CD14-positive monocyte (primary cell): ENCODE data around the gene TTYH1. TPM values are rescaled to one million over a fixed set of nuclear protein-coding genes. Genes with fewer than 3 reads are reported as not detected.

Source experiments
- DNase-seq, 3 donors: peaks; one replicate each; pipeline ENCODE4 v3.0.0-alpha.2; 2011 to 2022
- H2AFZ ChIP-seq: 2 replicates; pipeline ENCODE4 v1.6.0; 2012; ENCODE audit warnings: mild to moderate bottlenecking, low read depth, low read length, inconsistent platforms; ENCODE audit not compliant: insufficient read depth, poor library complexity, severe bottlenecking
- H3K27ac ChIP-seq, 2 donors: 1 replicate in 1 of 2; 2 replicates in 1 of 2; pipeline ENCODE4 v1.5.1; 2012 to 2013; ENCODE audit warnings: low read length in 2 of 2, control low read depth in 1 of 2, inconsistent platforms in 1 of 2, low read depth in 1 of 2, mild to moderate bottlenecking in 1 of 2
- H3K27me3 ChIP-seq, 2 donors: one replicate each; pipeline versions ENCODE4 v1.6.0 to v1.6.1; 2011 to 2013; ENCODE audit warnings: low read length in 2 of 2; ENCODE audit not compliant: control insufficient read depth in 2 of 2, insufficient read depth in 2 of 2
- H3K36me3 ChIP-seq, 2 donors: replicated peaks in 1 of 2; 1 replicate in 1 of 2; 2 replicates in 1 of 2; pipeline versions ENCODE4 v1.5.1 to v1.6.1; 2012 to 2013; ENCODE audit warnings: low read length in 2 of 2, control low read depth in 1 of 2, inconsistent platforms in 1 of 2, mild to moderate bottlenecking in 1 of 2; ENCODE audit not compliant: insufficient read depth in 2 of 2, control insufficient read depth in 1 of 2
- H3K4me1 ChIP-seq, 2 donors: 1 replicate in 1 of 2; 2 replicates in 1 of 2; pipeline versions ENCODE4 v1.5.1 to v1.6.1; 2012 to 2013; ENCODE audit warnings: low read length in 2 of 2, control low read depth in 1 of 2, inconsistent platforms in 1 of 2, mild to moderate bottlenecking in 1 of 2, moderate library complexity in 1 of 2; ENCODE audit not compliant: insufficient read depth in 2 of 2, control insufficient read depth in 1 of 2
- H3K4me2 ChIP-seq: replicated peaks from 2 replicates; pipeline ENCODE3; 2012; ENCODE audit warnings: low read length, moderate library complexity, mild to moderate bottlenecking; ENCODE audit not compliant: poor library complexity, severe bottlenecking; ENCODE audit errors: extremely low read depth
- H3K4me3 ChIP-seq, 3 experiments: fragments of 200-600 bp in 1 of 3; sonication (generic) in 1 of 3; replicated peaks in 1 of 3; 1 replicate in 2 of 3; 2 replicates in 1 of 3; pipeline ENCODE4 v1.5.1; 2011 to 2013; ENCODE audit warnings: low read length in 3 of 3, mild to moderate bottlenecking in 3 of 3, control low read depth in 2 of 3, low read depth in 2 of 3, inconsistent platforms in 1 of 3, moderate library complexity in 1 of 3
- H3K79me2 ChIP-seq: 2 replicates; pipeline ENCODE4 v1.6.0; 2012; ENCODE audit warnings: mild to moderate bottlenecking, control low read depth, inconsistent platforms, low read length, moderate library complexity; ENCODE audit not compliant: insufficient read depth
- H3K9ac ChIP-seq: 2 replicates; pipeline ENCODE4 v1.6.0; 2017; ENCODE audit warnings: low read length, mild to moderate bottlenecking; ENCODE audit not compliant: insufficient read depth, poor library complexity, severe bottlenecking
- H3K9me3 ChIP-seq, 2 donors: replicated peaks in 1 of 2; 1 replicate in 1 of 2; 2 replicates in 1 of 2; pipeline versions ENCODE4 v1.5.1 to v1.6.1; 2012 to 2013; ENCODE audit warnings: low read length in 2 of 2, control low read depth in 1 of 2; ENCODE audit not compliant: control insufficient read depth in 1 of 2, insufficient read depth in 1 of 2
- H4K20me1 ChIP-seq: 2 replicates; pipeline ENCODE4 v1.6.0; 2012; ENCODE audit warnings: mild to moderate bottlenecking, low read length, control low read depth, moderate library complexity; ENCODE audit not compliant: insufficient read depth
- H3K27ac Mint-ChIP-seq, 7 donors: one replicate each; pipeline ENCODE4 v1.8.0; 2020; ENCODE audit warnings: mild to moderate bottlenecking in 7 of 7, mixed read lengths in 7 of 7, moderate library complexity in 6 of 7, inconsistent platforms in 2 of 7
- H3K27me3 Mint-ChIP-seq, 3 donors: one replicate each; pipeline ENCODE4 v1.8.0; 2021 to 2022; ENCODE audit warnings: low read depth in 3 of 3, mild to moderate bottlenecking in 3 of 3, mixed read lengths in 3 of 3, moderate library complexity in 3 of 3, inconsistent platforms in 1 of 3
- H3K36me3 Mint-ChIP-seq, 2 donors: one replicate each; pipeline ENCODE4 v1.8.0; 2020; ENCODE audit warnings: mixed read lengths in 2 of 2, inconsistent platforms in 1 of 2, mild to moderate bottlenecking in 1 of 2
- H3K4me1 Mint-ChIP-seq: one replicate; pipeline ENCODE4 v1.8.0; 2020; ENCODE audit warnings: mild to moderate bottlenecking, mixed read lengths
- H3K4me3 Mint-ChIP-seq, 2 donors: one replicate each; pipeline ENCODE4 v1.8.0; 2020; ENCODE audit warnings: mild to moderate bottlenecking in 2 of 2, mixed read lengths in 2 of 2, moderate library complexity in 1 of 2
- H3K9me3 Mint-ChIP-seq, 7 donors: one replicate each; pipeline ENCODE4 v1.8.0; 2020 to 2022; ENCODE audit warnings: mixed read lengths in 7 of 7, mild to moderate bottlenecking in 6 of 7, moderate library complexity in 6 of 7, inconsistent platforms in 2 of 7
- WGBS: methylation state at CpG from one replicate; pipeline ENCODE4 v1.1.5; 2013; ENCODE audit warnings: missing lambda C conversion rate; ENCODE audit not compliant: insufficient coverage; 5-methylcytosine and 5-hydroxymethylcytosine counted together
- intact Hi-C, 2 donors: fragments of 100-400 bp; cut with micrococcal nuclease; formaldehyde crosslinking; loops; one replicate each; pipeline versions ENCODE4 v1.15.0 to v1.15.1; 2023
- polyA plus RNA-seq, 3 donors: library from polyadenylated mRNA; depleted of rRNA in 1 of 3; unstranded in 2 of 3; stranded (reverse) in 1 of 3; fragments of 300-500 nt in 2 of 3; fragments of >200 nt in 1 of 3; fragmentation: Illumina TruSeq in 2 of 3; gene quantifications; 1 replicate in 2 of 3; 2 replicates in 1 of 3; pipeline ENCODE4 v1.2.3, GENCODE V29; 2012 to 2021
- TF ChIP-seq, protein P1 (sequence below): fragments of 200-600 bp; IDR thresholded peaks from one replicate; pipeline ENCODE4 v1.8.0; 2022; ENCODE audit warnings: antibody characterized with exemption, mild to moderate bottlenecking

The TTYH1 gene
- polyA plus RNA-seq, 3 donors = not detected

DNA sequence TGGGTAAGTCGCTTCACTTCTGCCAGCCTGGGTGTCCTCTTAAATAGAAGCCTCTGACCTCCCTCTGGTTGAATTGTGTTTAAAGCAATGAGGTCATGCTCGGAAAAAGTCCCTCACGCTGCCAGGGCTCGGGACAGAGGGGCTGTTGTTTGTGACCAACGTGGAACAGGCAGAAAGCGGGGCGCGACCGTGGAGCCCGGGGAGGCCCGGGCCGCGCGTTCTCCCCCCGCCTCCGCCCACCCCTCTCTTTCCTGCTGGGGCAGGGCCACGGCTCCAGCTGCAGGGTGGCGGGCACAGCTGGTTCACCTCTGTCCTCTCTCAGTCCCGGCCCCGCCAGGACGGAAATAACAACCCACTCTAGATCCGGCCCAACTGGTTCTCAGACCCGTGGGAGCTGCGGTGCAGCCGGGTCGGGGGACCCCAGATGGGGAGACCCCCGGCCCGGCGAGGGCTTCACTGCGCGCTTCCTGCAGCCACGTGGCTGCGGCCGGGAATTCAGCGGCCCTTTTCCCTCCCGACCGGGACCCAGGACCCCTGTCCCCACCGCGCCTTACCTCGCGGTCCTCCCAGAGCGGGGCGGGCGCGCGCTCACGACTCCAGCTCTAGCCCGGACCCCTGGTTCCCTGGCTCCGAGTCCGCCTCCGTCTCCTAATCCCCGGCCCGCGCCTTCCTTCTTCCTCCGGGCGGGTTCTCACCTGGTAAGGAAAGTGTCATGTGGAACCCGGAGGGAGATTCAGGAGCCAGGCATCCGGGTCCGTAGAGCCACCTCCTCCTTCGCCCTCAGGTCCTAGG, 55.9 kb downstream of the TTYH1 start:
- H3K4me2 ChIP-seq = no peak overlapping the region
- no peak overlapping the region for H3K27ac ChIP-seq
- under 1% methylated on average over 48 of the region's 60 CpGs for WGBS
- peaks cover 3 to 12% of the 10 kb centered on the region in 2 donors for H3K9me3 ChIP-seq
- H3K4me1 Mint-ChIP-seq = peaks cover 13% of the 10 kb centered on the region
- H2AFZ ChIP-seq = no peak overlapping the region
- H3K4me3 Mint-ChIP-seq = peak overlapping the region; percentile 9 to 85
- no peak overlapping the region for H3K27ac Mint-ChIP-seq
- H3K27me3 ChIP-seq = peaks cover 38 to 82% of the 10 kb centered on the region in 2 donors
- peaks cover 5% of the 10 kb centered on the region for H4K20me1 ChIP-seq
- intact Hi-C loops = loop anchor here in 1 of 2 donors (10.0 kb wide), 2 partner anchors 124 to 204 kb away; partner anchors contain the start of gene LILRA1
- H3K36me3 Mint-ChIP-seq = peaks cover 0 to 3% of the 10 kb centered on the region in 2 donors
- peaks cover 0 to 28% (median 11%) of the 10 kb centered on the region in 7 donors for H3K9me3 Mint-ChIP-seq
- no peak overlapping the region for H3K4me3 ChIP-seq
- peaks cover 70 to 87% (median 81%) of the 10 kb centered on the region in 3 donors for H3K27me3 Mint-ChIP-seq
- peaks cover 10 to 12% of the 10 kb centered on the region in 2 donors for H3K4me1 ChIP-seq
- no peaks in the 10 kb centered on the region for H3K36me3 ChIP-seq
- TF ChIP-seq, protein P1, sequence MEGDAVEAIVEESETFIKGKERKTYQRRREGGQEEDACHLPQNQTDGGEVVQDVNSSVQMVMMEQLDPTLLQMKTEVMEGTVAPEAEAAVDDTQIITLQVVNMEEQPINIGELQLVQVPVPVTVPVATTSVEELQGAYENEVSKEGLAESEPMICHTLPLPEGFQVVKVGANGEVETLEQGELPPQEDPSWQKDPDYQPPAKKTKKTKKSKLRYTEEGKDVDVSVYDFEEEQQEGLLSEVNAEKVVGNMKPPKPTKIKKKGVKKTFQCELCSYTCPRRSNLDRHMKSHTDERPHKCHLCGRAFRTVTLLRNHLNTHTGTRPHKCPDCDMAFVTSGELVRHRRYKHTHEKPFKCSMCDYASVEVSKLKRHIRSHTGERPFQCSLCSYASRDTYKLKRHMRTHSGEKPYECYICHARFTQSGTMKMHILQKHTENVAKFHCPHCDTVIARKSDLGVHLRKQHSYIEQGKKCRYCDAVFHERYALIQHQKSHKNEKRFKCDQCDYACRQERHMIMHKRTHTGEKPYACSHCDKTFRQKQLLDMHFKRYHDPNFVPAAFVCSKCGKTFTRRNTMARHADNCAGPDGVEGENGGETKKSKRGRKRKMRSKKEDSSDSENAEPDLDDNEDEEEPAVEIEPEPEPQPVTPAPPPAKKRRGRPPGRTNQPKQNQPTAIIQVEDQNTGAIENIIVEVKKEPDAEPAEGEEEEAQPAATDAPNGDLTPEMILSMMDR = no peak
- no peaks in the 10 kb centered on the region for H3K79me2 ChIP-seq
- no peak overlapping the region for H3K9ac ChIP-seq
- peak in 1 of 3 donors; percentile 40 for DNase-seq

DNA sequence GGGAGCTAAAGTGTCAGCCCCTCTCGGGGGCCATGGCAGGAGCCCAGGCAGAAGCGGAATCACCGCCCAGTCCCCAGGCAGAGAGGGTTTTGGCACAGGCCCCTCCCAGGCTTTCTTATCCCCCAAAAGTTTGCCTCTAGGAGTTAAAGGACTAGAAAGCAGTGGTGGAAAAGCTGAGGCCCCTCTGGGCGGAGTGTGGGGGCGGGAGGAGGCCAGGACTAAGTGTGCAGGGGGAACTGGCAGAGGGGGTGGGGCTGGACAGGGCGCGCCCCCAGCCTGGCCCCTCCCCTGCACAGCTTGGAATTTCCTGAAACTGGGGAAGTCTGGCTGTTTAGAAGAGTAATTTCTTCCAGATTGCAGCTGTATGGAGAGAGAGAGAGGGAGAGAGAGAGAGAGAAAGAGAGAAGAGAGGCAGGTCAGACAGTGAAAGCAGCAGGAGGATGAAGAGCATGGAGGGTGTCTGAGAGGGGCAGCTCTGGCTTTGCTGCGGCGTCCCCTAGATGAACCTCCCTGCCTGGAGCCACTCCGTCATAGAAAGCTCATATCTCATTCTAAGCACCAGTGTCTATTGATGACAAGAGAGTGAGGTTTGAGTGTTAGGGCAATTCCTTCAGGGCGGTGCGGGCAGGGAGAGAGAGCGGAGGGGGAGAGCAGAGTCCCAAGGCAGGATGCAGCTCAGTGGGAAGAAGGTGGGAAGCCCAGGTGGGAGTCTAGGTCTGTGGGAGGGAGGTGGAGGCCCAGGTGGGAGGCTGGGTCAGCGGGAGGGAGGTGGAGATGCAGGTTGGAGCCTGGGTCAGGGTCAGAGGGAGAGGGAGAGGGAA, 58.0 kb downstream of the TTYH1 start, which contains the start of gene CDC42EP5:
Gene CDC42EP5, minus strand, starts transcription at position 226 of the 821 bp plus-strand sequence. CDS start 7,749 bp downstream, outside the sequence.
- H3K27ac Mint-ChIP-seq = peak within 1 kb of the TSS in 1 of 7 donors; percentile 18
- Histone ChIP-seq H3K36me3 (no peaks in the 10 kb centered on the region), H4K20me1 (peaks cover 5% of the 10 kb centered on the region), H3K9ac (no peak within 1 kb of the TSS), H3K9me3 (peaks cover 3 to 21% of the 10 kb centered on the region in 2 donors), H3K4me3 (no peak within 1 kb of the TSS), H3K27ac (no peak within 1 kb of the TSS), H3K4me1 (peaks cover 10 to 12% of the 10 kb centered on the region in 2 donors), H2AFZ (no peak within 1 kb of the TSS), H3K4me2 (no peak within 1 kb of the TSS), H3K79me2 (no peaks in the 10 kb centered on the region), H3K27me3 (peaks cover 53 to 89% of the 10 kb centered on the region in 2 donors)
- peak in 1 of 3 donors; percentile 59 for DNase-seq
- H3K36me3 Mint-ChIP-seq = peaks cover 0 to 3% of the 10 kb centered on the region in 2 donors
- TF ChIP-seq, protein P1 = no peak
- intact Hi-C loops = loop anchor here in 1 of 2 donors (10.0 kb wide), 2 partner anchors 122 to 202 kb away; partner anchors contain the start of gene LILRA1
- H3K4me1 Mint-ChIP-seq = peaks cover 13% of the 10 kb centered on the region
- peaks cover 84 to 91% (median 88%) of the 10 kb centered on the region in 3 donors for H3K27me3 Mint-ChIP-seq
- H3K9me3 Mint-ChIP-seq = peaks cover 0 to 30% (median 16%) of the 10 kb centered on the region in 7 donors
- H3K4me3 Mint-ChIP-seq = peak within 1 kb of the TSS in 1 of 2 donors; percentile 86
- WGBS = 18% methylated on average over 9 of the region's 14 CpGs
